IPS-18c (cell line): ENCODE measurements around the gene UBR7.
"Not testable (repeated sequence)": the region's sequence is repeated elsewhere in the genome, so short reads cannot be mapped to it uniquely, and the experiment has no call there.

Experiments
- H3K4me3 ChIP-seq: 2 replicates; pipeline ENCODE4 v1.7.0; 2013; ENCODE audit warnings: low read depth, mild to moderate bottlenecking, low read length, moderate library complexity; ENCODE audit not compliant: insufficient read depth
- H3K9me3 ChIP-seq: one replicate; pipeline ENCODE4 v1.6.1; 2013; ENCODE audit warnings: mild to moderate bottlenecking, low read length, moderate library complexity; ENCODE audit not compliant: control insufficient read depth, insufficient read depth

The UBR7 gene, protein sequence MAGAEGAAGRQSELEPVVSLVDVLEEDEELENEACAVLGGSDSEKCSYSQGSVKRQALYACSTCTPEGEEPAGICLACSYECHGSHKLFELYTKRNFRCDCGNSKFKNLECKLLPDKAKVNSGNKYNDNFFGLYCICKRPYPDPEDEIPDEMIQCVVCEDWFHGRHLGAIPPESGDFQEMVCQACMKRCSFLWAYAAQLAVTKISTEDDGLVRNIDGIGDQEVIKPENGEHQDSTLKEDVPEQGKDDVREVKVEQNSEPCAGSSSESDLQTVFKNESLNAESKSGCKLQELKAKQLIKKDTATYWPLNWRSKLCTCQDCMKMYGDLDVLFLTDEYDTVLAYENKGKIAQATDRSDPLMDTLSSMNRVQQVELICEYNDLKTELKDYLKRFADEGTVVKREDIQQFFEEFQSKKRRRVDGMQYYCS

DNA sequence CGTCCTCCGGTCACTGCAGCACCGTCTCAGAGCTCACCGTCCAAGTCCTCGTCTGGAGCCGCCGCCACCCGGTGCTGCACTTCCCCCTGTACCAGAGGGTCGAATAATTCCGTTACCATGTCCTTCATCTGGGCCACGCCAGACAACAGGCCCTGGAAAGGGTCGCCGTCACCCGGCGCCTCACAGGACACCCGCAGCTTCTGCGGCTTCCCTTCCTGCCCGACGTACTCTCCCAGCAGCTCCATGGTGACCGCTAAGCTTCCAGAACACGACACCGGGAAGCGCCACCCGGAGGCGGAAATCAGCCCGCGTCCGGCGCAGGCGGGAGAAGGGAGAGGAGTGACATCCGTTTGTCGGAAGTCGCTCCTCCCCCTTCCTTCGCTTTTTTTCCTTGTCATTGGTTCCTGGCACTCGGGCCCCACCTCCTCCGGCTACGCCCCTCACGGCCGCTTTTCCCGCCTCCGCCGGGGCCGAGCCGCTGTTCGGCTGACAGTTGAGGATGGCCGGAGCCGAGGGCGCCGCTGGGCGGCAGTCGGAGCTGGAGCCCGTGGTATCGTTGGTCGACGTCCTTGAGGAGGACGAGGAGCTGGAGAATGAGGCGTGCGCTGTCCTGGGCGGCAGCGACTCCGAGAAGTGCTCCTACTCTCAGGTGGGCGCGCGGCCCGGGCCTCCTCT, at the start of gene UBR7, which contains the start of gene GON7:
Gene UBR7 (plus strand): TSS at position 464 of the 675 bp plus-strand sequence. CDS start 36 bp downstream, at position 500.
Gene GON7 (minus strand): TSS at position 273 of the 675 bp plus-strand sequence. CDS start 28 bp downstream, at position 245.
- H3K4me3 ChIP-seq, result peak within 1 kb of the TSS; percentile 87
- H3K9me3 ChIP-seq, result no peaks in the 10 kb centered on the region

DNA sequence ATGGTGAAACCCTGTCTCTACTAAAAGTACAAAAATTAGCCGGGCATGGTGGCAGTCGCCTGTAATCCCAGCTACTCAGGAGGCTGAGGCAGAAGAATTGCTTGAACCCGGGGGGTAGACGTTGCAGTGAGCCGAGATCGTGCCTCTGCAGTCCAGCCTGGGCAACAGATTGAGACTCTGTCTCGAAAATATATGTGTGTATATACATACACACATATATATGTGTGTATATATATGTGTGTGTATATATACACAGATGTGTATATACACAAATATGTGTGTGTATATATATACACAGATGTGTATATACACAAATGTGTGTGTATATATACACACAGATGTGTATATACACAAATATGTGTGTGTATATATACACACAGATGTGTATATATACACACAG, 48.7 kb upstream of the UBR7 start:
- not testable (repeated sequence) for H3K9me3 ChIP-seq, H3K4me3 ChIP-seq

GRCh38 chr14:93159625-93160352, 47.3 kb upstream of the UBR7 start:
- H3K9me3 ChIP-seq, H3K4me3 ChIP-seq: not testable (repeated sequence)

- no peak overlapping the region for H3K4me3 ChIP-seq
- no peaks in the 10 kb centered on the region for H3K9me3 ChIP-seq
Measured at GRCh38 chr14:93160353-93160801, 46.7 kb upstream of the UBR7 start.

GRCh38 chr14:93161411-93161940, 45.6 kb upstream of the UBR7 start:
- H3K9me3 ChIP-seq, result no peaks in the 10 kb centered on the region
- no peak overlapping the region for H3K4me3 ChIP-seq

DNA sequence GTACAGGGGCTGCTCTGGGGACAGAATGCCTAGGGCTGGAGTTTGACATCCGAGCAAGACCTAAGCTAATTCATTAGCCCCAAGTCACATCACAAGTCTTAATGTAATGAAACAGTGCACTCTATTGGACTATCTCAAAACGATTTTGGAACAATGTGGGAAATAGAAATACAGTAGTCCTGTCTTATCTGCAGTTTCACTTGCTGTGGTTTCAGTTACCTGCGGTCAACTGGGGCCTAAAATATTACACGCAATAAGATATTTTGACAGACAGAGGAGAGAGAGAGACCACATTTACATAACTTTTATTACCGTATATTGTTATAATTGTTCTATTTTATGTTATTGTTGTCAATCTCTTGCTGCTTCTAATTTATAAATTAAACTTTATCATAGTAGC, 43.5 kb upstream of the UBR7 start:
- H3K9me3 ChIP-seq, result no peaks in the 10 kb centered on the region
- H3K4me3 ChIP-seq, result no peak overlapping the region

DNA sequence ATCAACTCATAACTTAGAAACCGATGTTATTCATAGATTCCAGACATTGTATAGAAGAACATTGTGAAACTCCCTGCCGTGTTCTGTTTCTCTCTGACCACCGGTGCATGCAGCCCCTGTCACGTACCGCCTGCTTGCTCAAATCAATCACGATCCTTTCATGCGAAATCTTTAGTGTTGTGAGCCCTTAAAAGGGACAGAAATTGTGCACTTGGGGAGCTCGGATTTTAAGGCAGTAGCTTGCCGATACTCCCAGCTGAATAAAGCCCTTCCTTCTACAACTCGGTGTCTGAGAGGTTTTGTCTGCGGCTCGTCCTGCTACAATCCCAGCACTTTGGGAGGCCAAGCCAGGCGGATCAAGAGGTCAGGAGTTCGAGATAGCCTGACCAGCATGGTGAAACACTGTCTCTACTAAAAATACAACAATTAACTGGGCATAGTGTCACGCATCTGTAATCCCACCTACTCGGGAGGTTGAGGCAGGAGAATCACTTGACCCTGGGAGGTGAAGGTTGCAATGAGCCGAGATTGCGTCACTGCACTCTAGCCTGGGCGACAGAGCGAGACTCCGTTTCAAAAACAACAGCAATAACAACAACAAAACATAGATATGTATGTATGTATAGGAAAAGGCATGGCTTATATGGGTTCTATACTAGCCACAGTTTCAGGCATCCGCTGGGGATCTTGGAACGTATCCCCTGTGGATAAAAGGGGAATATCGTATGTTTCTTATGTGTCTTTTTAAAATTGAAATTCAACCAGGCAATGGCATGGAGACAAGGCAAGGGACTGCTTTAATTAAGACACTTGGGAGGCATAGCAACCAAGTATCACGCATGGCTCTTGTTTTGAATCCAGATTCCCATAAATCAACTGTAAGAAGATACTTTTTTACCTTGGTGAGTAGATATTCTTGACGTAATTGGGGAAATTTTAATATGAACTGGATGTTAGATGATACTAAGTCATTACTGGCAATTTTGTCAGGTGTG, 41.5 kb upstream of the UBR7 start:
- not testable (repeated sequence) for H3K9me3 ChIP-seq, H3K4me3 ChIP-seq

DNA sequence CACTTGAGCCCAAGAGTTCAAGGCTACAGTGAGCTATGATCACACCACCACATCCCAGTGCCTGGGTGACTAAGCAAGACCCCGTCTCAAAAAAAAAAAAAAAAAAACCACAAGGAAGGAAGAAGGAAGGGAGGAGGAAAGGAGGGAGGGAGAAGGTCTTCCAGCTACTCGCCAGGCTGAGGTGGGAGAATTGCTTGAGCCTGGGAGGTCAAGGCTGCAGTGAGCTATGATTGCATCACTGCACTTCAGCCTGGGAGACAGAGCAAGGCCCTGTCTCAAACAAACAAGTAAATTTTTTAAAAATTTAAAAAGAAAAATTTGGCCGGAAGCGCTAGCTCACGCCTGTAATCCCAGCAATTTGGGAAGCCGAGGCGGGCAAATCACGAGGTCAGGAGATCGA, 38.4 kb upstream of the UBR7 start:
- H3K9me3 ChIP-seq, H3K4me3 ChIP-seq: not testable (repeated sequence)

DNA sequence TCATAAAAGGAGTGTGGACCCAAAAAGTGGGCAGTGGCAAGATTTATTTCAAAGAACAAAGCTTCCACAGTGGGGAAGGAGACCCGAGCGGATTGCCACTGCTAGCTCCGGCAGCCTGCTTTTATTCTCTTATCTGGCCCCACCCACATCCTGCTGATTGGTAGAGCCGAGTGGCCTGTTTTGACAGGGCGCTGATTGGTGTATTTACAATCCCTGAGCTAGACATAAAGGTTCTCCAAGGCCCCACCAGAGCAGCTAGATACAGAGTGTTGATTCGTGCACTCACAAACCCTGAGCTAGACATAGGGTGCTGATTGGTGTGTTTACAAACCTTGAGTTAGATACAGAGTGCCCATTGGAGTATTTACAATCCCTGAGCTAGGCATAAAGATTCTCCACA, 37.4 kb upstream of the UBR7 start:
- H3K9me3 ChIP-seq, H3K4me3 ChIP-seq: not testable (repeated sequence)

- not testable (repeated sequence) for H3K9me3 ChIP-seq, H3K4me3 ChIP-seq
Measured at GRCh38 chr14:93170141-93170540, 36.9 kb upstream of the UBR7 start.

- H3K4me3 ChIP-seq, result no peak overlapping the region
Measured at GRCh38 chr14:93171376-93171775, 35.7 kb upstream of the UBR7 start.

GRCh38 chr14:93173943-93174395, 33.1 kb upstream of the UBR7 start:
- Histone ChIP-seq H3K9me3 (no peaks in the 10 kb centered on the region), H3K4me3 (no peak overlapping the region)

More at GRCh38 chr14:93171376-93171775, 35.7 kb upstream of the UBR7 start:
- H3K9me3 ChIP-seq, result no peaks in the 10 kb centered on the region

GRCh38 chr14:93174731-93175130, 32.3 kb upstream of the UBR7 start:
- H3K4me3 ChIP-seq, H3K9me3 ChIP-seq: not testable (repeated sequence)

GRCh38 chr14:93175492-93175891, 31.6 kb upstream of the UBR7 start:
- H3K9me3 ChIP-seq, result no peaks in the 10 kb centered on the region
- H3K4me3 ChIP-seq, result no peak overlapping the region

- Histone ChIP-seq H3K9me3 (no peaks in the 10 kb centered on the region), H3K4me3 (peak overlapping the region; percentile 98)
Measured at GRCh38 chr14:93183596-93184317, 23.3 kb upstream of the UBR7 start.
